PC-3 (cell line): ENCODE results near the gene GNRHR.

ENCODE experiments used
- CTCF ChIP-seq: fragments of 300-600 bp; sonication (generic); conservative IDR thresholded peaks from 2 replicates; pipeline ENCODE4 v1.5.1; 2017; ENCODE audit warnings: antibody characterized with exemption, low read depth, mild to moderate bottlenecking, low read length
- EZH2 ChIP-seq: fragments of 300-600 bp; sonication (generic); IDR thresholded peaks from one replicate; pipeline ENCODE4 v1.6.1; 2017; ENCODE audit warnings: antibody characterized with exemption, mild to moderate bottlenecking, low read length; ENCODE audit not compliant: unreplicated experiment
- EZH2phosphoT487 ChIP-seq: fragments of 300-600 bp; sonication (generic); IDR thresholded peaks from 2 replicates; pipeline ENCODE4 v1.6.1; 2018; ENCODE audit warnings: mild to moderate bottlenecking, antibody characterized with exemption, low read length, borderline replicate concordance

GRCh38 chr4:67790721-67791120, 36.5 kb upstream of the GNRHR start:
- TF ChIP-seq EZH2 (no peak), CTCF (no peak), EZH2phosphoT487 (no peak)
